ENCODE data around the gene NBEAL1.

GRCh38 chr2:203252818-203253217 lies 238.1 kb downstream of the NBEAL1 start:
- TF ChIP-seq EZH2phosphoT487 (IDR thresholded peaks at IDR 0.05; ENCODE audit: low read length): no peak
- no peak for TF ChIP-seq CTCF (IDR thresholded peaks at IDR 0.05; ENCODE audit: low read length)

Measured in MM.1S (cell line).